ENCODE data around the gene TTLL13. TPM values are rescaled to one million over a fixed set of nuclear protein-coding genes. Genes with fewer than 3 reads are reported as not detected.

The TTLL13 gene
- total RNA-seq, 1 experiment from 2014 or later = 0.43 TPM

DNA sequence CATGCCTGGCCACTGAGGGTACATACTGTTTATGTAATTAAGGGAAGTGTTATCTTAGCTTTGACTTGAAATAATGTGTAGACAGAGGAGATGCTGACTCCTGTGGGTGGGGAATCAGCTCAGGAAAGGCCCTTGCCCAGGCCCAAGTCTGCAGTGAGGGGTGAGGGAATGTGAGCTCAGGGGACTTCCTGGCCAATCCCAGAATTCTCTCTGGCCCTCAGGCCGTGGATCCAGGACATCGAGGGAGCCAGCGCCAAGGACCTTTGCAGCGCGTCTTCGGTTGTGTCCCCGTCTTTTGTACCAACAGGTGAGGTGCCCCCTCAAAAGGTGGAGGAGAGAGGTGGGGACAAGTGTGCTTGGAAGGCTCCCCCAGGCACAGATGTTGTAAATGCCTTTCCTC is 22.0 kb upstream of the TTLL13 start:
- TF ChIP-seq, protein P1, sequence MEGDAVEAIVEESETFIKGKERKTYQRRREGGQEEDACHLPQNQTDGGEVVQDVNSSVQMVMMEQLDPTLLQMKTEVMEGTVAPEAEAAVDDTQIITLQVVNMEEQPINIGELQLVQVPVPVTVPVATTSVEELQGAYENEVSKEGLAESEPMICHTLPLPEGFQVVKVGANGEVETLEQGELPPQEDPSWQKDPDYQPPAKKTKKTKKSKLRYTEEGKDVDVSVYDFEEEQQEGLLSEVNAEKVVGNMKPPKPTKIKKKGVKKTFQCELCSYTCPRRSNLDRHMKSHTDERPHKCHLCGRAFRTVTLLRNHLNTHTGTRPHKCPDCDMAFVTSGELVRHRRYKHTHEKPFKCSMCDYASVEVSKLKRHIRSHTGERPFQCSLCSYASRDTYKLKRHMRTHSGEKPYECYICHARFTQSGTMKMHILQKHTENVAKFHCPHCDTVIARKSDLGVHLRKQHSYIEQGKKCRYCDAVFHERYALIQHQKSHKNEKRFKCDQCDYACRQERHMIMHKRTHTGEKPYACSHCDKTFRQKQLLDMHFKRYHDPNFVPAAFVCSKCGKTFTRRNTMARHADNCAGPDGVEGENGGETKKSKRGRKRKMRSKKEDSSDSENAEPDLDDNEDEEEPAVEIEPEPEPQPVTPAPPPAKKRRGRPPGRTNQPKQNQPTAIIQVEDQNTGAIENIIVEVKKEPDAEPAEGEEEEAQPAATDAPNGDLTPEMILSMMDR (IDR thresholded peaks at IDR 0.05; ENCODE audit: insufficient read depth in 1 of 2, low read depth in 1 of 2, low read length in 1 of 2, severe bottlenecking in 1 of 2, unreplicated experiment in 1 of 2) = no peak
- H3K9me3 Mint-ChIP-seq (ENCODE audit: unreplicated experiment) = no peaks in the 10 kb centered on the region
- intact Hi-C loops (cut with micrococcal nuclease; ENCODE audit: unreplicated experiment) = no loop called here
- Histone ChIP-seq H3K4me1 (no peaks in the 10 kb centered on the region; the same call in 1 of the 2 replicates), H3K9me3 (no peaks in the 10 kb centered on the region), H3K27me3 (replicated peaks; ENCODE audit: control insufficient read depth, insufficient read depth, low read length) (no peaks in the 10 kb centered on the region), H3K36me3 (ENCODE audit: control insufficient read depth, insufficient read depth, low read length) (no peaks in the 10 kb centered on the region; the same call in 1 of the 2 replicates), H3K4me3 (ENCODE audit: low read depth, low read length) (no peak overlapping the region)
- no peak overlapping the region for H3K4me3 Mint-ChIP-seq (ENCODE audit: unreplicated experiment)
- H3K4me1 Mint-ChIP-seq (ENCODE audit: low read depth, unreplicated experiment) = no peaks in the 10 kb centered on the region
- POLR2A ChIA-PET = no interaction called here
- BruUV-seq (replicated peaks) = no TSS peak
- peaks cover 11% of the 10 kb centered on the region for H3K36me3 Mint-ChIP-seq (ENCODE audit: insufficient read depth, unreplicated experiment)
- CTCF ChIA-PET = interaction anchor here (0.7 kb wide), 1 partner anchor 13 kb away, joined by 3 read pairs; no protein-coding TSS in a partner anchor
- DNase-seq = no peak
- no peak overlapping the region for H3K27ac Mint-ChIP-seq (ENCODE audit: unreplicated experiment)
- no peaks in the 10 kb centered on the region for H3K27me3 Mint-ChIP-seq (ENCODE audit: insufficient read depth, unreplicated experiment)

DNA sequence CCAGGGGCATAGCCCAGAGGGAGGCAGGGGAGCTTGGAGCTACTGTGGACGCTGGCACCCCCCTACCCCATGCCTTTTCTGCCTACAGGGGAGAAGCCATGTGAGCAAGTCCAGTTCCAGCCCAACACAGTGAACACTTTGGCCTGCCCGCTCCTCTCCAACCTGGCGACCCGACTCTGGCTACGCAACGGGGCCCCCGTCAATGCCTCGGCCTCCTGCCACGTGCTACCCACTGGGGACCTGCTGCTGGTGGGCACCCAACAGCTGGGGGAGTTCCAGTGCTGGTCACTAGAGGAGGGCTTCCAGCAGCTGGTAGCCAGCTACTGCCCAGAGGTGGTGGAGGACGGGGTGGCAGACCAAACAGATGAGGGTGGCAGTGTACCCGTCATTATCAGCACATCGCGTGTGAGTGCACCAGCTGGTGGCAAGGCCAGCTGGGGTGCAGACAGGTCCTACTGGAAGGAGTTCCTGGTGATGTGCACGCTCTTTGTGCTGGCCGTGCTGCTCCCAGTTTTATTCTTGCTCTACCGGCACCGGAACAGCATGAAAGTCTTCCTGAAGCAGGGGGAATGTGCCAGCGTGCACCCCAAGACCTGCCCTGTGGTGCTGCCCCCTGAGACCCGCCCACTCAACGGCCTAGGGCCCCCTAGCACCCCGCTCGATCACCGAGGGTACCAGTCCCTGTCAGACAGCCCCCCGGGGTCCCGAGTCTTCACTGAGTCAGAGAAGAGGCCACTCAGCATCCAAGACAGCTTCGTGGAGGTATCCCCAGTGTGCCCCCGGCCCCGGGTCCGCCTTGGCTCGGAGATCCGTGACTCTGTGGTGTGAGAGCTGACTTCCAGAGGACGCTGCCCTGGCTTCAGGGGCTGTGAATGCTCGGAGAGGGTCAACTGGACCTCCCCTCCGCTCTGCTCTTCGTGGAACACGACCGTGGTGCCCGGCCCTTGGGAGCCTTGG is 21.3 kb upstream of the TTLL13 start:
- Mint-ChIP-seq H3K36me3 (ENCODE audit: insufficient read depth, unreplicated experiment) (peaks cover 11% of the 10 kb centered on the region), H3K4me3 (ENCODE audit: unreplicated experiment) (no peak overlapping the region), H3K9me3 (ENCODE audit: unreplicated experiment) (no peaks in the 10 kb centered on the region), H3K27me3 (ENCODE audit: insufficient read depth, unreplicated experiment) (no peaks in the 10 kb centered on the region), H3K27ac (ENCODE audit: unreplicated experiment) (no peak overlapping the region), H3K4me1 (ENCODE audit: low read depth, unreplicated experiment) (peaks cover 5% of the 10 kb centered on the region)
- ChIA-PET CTCF (interaction anchor here (0.7 kb wide), 1 partner anchor 14 kb away, joined by 3 read pairs; no protein-coding TSS in a partner anchor), POLR2A (no interaction called here)
- BruUV-seq (replicated peaks) = no TSS peak
- H3K36me3 ChIP-seq (ENCODE audit: control insufficient read depth, insufficient read depth, low read length) = no peaks in the 10 kb centered on the region; the same call in 1 of the 2 replicates
- no peaks in the 10 kb centered on the region for H3K9me3 ChIP-seq
- intact Hi-C loops (cut with micrococcal nuclease; ENCODE audit: unreplicated experiment) = no loop called here
- no peak for DNase-seq
- no peaks in the 10 kb centered on the region; the same call in 1 of the 2 replicates for H3K4me1 ChIP-seq
- H3K27me3 ChIP-seq (replicated peaks; ENCODE audit: control insufficient read depth, insufficient read depth, low read length) = no peaks in the 10 kb centered on the region
- H3K4me3 ChIP-seq (ENCODE audit: low read depth, low read length) = no peak overlapping the region
- TF ChIP-seq, protein P1 (IDR thresholded peaks at IDR 0.05; ENCODE audit: insufficient read depth in 1 of 2, low read depth in 1 of 2, low read length in 1 of 2, severe bottlenecking in 1 of 2, unreplicated experiment in 1 of 2) = no peak

DNA sequence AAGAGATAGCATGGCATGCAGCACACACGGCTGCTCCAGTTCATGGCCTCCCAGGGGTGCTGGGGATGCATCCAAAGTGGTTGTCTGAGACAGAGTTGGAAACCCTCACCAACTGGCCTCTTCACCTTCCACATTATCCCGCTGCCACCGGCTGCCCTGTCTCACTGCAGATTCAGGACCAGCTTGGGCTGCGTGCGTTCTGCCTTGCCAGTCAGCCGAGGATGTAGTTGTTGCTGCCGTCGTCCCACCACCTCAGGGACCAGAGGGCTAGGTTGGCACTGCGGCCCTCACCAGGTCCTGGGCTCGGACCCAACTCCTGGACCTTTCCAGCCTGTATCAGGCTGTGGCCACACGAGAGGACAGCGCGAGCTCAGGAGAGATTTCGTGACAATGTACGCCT is 20.4 kb upstream of the TTLL13 start:
- CTCF ChIA-PET = no interaction called here
- H3K36me3 ChIP-seq (ENCODE audit: control insufficient read depth, insufficient read depth, low read length) = no peaks in the 10 kb centered on the region; the same call in 1 of the 2 replicates

More for the DNA sequence above, 20.4 kb upstream of the TTLL13 start:
- no peak overlapping the region for H3K27ac Mint-ChIP-seq (ENCODE audit: unreplicated experiment)
- H3K4me3 Mint-ChIP-seq (ENCODE audit: unreplicated experiment) = no peak overlapping the region
- peaks cover 5% of the 10 kb centered on the region for H3K36me3 Mint-ChIP-seq (ENCODE audit: insufficient read depth, unreplicated experiment)
- Histone ChIP-seq H3K27me3 (replicated peaks; ENCODE audit: control insufficient read depth, insufficient read depth, low read length) (no peaks in the 10 kb centered on the region), H3K9me3 (no peaks in the 10 kb centered on the region), H3K4me3 (ENCODE audit: low read depth, low read length) (no peak overlapping the region), H3K4me1 (no peaks in the 10 kb centered on the region; the same call in 1 of the 2 replicates)
- POLR2A ChIA-PET = no interaction called here
- BruUV-seq (replicated peaks) = no TSS peak
- TF ChIP-seq, protein P1 (IDR thresholded peaks at IDR 0.05; ENCODE audit: insufficient read depth in 1 of 2, low read depth in 1 of 2, low read length in 1 of 2, severe bottlenecking in 1 of 2, unreplicated experiment in 1 of 2) = no peak
- no peaks in the 10 kb centered on the region for H3K27me3 Mint-ChIP-seq (ENCODE audit: insufficient read depth, unreplicated experiment)
- intact Hi-C loops (cut with micrococcal nuclease; ENCODE audit: unreplicated experiment) = no loop called here
- H3K9me3 Mint-ChIP-seq (ENCODE audit: unreplicated experiment) = no peaks in the 10 kb centered on the region
- DNase-seq = no peak
- H3K4me1 Mint-ChIP-seq (ENCODE audit: low read depth, unreplicated experiment) = peaks cover 6% of the 10 kb centered on the region

Data from Caco-2 (cell line).